ENCODE data around the gene MXI1.

Gene MXI1

DNA sequence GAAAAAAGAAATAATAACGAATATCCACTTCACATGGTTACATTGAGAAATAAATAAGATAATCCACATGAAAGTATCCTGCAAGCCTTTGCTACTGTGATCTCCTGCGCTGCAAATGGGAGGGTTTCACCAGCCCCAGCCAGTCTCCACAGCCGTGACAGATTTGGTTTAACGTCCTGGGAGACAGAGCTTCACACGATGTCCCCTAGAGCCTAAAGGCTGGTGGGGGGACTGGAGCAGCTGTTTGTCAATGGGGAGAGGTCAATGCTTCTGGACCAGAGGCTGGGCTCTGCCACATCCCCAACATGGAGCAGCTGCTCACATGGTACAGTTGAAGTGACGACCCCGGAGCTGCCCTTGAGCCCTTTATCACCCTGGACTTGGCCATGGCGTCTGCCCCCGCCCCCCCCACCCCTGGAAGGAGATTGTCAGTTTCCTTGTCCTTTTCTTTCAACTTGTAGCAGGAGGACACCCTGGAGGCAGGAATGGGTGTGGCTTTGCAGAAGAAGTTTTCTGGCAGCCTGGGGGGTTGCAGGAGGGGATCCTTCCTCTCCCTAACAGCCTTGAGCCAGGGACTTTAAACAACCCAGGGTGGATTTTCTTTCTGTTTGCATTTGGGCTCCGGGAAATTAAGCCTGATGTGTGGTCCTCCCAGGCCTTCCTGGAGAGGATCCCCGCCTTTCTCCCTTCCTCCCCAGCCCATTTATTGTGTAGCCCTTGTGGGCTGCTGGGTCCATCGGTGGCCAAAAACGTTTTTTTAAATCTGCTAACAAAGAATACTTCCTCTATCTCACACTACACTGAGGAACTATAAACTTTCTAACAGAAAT is 37.0 kb upstream of the MXI1 start:
- POLR2A ChIA-PET: no interaction called here
- TF ChIP-seq, protein P1, sequence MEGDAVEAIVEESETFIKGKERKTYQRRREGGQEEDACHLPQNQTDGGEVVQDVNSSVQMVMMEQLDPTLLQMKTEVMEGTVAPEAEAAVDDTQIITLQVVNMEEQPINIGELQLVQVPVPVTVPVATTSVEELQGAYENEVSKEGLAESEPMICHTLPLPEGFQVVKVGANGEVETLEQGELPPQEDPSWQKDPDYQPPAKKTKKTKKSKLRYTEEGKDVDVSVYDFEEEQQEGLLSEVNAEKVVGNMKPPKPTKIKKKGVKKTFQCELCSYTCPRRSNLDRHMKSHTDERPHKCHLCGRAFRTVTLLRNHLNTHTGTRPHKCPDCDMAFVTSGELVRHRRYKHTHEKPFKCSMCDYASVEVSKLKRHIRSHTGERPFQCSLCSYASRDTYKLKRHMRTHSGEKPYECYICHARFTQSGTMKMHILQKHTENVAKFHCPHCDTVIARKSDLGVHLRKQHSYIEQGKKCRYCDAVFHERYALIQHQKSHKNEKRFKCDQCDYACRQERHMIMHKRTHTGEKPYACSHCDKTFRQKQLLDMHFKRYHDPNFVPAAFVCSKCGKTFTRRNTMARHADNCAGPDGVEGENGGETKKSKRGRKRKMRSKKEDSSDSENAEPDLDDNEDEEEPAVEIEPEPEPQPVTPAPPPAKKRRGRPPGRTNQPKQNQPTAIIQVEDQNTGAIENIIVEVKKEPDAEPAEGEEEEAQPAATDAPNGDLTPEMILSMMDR (IDR thresholded peaks at IDR 0.05; ENCODE audit: insufficient read depth, low read length, missing control alignments): no peak
- CTCF ChIA-PET: no interaction called here
- H3K4me3 ChIP-seq (ENCODE audit: low read depth, low read length): no peak overlapping the region
- no peak for DNase-seq (ENCODE audit: low read depth, low spot score)

DNA sequence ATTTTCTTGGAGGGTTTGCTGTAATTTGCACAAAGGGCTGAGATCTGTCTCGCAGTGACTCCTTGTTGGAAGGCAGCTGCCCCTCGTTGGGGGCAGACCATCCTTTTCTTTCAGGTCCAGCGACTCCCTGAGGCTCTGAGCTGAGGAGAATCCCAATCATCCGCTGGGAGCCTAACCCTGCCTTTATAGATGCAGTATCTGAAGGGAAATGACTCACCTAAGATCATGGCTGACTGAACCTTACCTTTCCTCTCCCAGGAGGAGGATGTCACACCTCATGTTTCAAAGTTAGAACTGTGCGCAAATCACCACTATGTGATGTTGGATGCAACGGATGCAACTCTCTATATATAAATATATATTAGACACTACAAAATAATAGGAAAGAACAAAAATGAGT is 36.4 kb upstream of the MXI1 start:
- TF ChIP-seq, protein P1 (IDR thresholded peaks at IDR 0.05; ENCODE audit: insufficient read depth, low read length, missing control alignments): no peak
- POLR2A ChIA-PET: no interaction called here
- no peak for DNase-seq (ENCODE audit: low read depth, low spot score)
- no peak overlapping the region for H3K4me3 ChIP-seq (ENCODE audit: low read depth, low read length)
- CTCF ChIA-PET: no interaction called here

DNA sequence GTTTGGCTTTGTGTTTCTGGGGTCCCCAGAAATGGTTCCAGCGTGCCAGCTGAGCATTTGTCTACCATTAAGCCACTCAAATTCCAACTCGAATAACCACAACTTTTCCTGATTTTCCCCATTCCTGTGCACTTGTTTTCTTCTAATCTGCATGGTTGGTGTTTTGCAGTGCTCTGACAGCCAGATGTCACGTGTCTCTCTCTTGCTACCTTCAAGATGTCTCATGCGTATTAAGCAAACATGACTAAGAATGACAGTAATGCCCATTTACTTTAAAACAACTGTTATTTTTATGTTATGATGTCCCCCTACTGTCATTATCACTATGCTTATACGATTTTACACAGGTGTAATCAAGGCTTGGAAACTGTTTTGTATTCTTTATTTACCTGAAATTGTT is 35.2 kb upstream of the MXI1 start:
- ChIA-PET CTCF (no interaction called here), POLR2A (no interaction called here)
- H3K4me3 ChIP-seq (ENCODE audit: low read depth, low read length): no peak overlapping the region
- TF ChIP-seq, protein P1 (IDR thresholded peaks at IDR 0.05; ENCODE audit: insufficient read depth, low read length, missing control alignments): no peak
- no peak for DNase-seq (ENCODE audit: low read depth, low spot score)

DNA sequence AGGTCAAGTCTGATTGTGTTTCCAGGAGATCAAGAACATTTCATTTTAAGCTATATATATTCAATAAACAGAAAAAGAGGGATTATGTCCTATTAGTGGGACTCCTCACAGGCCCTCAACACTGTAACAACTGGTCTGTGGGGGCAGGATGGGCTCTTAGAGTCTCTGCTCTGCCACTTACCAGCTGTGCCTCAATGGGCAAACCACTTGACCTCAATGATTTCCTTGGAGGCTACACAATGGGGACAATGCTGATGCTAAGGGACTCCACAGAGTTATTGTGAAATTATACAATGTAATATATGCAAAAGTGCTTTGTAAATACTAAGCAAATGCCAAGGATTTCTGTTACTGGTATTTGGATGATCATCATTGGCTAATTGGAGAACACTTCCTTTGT is 33.2 kb upstream of the MXI1 start:
- no peak overlapping the region for H3K4me3 ChIP-seq (ENCODE audit: low read depth, low read length)
- ChIA-PET POLR2A (no interaction called here), CTCF (interaction anchor here (0.6 kb wide), 1 partner anchor 105 kb away, joined by 3 read pairs; no protein-coding TSS in a partner anchor)
- no peak for DNase-seq (ENCODE audit: low read depth, low spot score)
- TF ChIP-seq, protein P1 (IDR thresholded peaks at IDR 0.05; ENCODE audit: insufficient read depth, low read length, missing control alignments): no peak

DNA sequence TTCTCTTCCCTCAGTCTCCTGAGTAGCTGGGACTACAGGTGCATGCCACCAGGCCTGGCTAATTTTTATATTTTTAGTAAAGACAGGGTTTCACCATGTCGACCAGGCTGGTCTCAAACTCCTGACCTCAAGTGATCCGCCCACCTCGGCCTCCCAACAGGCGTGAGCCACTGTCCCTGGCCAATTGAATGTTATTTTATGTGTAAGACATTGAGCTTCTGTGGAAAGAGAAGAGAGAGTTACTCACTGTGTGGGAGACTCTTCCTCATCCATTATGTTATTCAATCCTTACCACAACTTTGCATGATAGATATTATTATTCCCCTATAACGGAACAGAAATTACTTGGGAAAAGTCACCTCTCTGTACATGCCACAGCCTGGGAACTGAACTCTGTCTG is 32.6 kb upstream of the MXI1 start:
- ChIA-PET POLR2A (no interaction called here), CTCF (interaction anchor here (0.8 kb wide), 1 partner anchor 31 kb away, joined by 4 read pairs; no protein-coding TSS in a partner anchor)
- TF ChIP-seq, protein P1 (IDR thresholded peaks at IDR 0.05; ENCODE audit: insufficient read depth, low read length, missing control alignments): no peak
- no peak overlapping the region for H3K4me3 ChIP-seq (ENCODE audit: low read depth, low read length)
- DNase-seq (ENCODE audit: low read depth, low spot score): no peak

DNA sequence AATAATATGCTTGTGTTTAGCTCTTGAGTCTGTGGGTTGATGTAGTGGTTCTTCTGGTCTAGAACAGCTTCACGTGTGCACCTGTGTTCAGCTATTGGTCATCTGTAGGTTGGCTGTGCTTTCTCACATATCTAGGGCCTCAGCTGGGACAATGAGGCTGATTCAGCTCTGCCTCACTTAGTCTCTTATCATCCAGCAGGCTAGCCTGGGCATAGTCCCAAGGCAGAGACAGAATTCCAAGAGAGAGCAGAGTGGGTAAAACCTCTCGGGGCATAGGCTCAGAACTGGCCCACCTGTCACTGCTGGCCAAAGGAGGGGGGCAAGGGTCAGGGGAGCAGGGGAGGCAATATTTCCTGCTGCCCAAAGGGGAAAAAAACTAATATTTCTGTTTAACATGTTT is 32.0 kb upstream of the MXI1 start:
- TF ChIP-seq, protein P1 (IDR thresholded peaks at IDR 0.05; ENCODE audit: insufficient read depth, low read length, missing control alignments): no peak
- no peak for DNase-seq (ENCODE audit: low read depth, low spot score)
- ChIA-PET CTCF (interaction anchor here (0.8 kb wide), 1 partner anchor 30 kb away, joined by 4 read pairs; no protein-coding TSS in a partner anchor), POLR2A (no interaction called here)
- H3K4me3 ChIP-seq (ENCODE audit: low read depth, low read length): no peak overlapping the region
